Liver (tissue), 3 donors: ENCODE data around the gene PPDPF.

Source experiments
- EGR1 ChIP-seq, 2 donors: IDR thresholded peaks; 2 replicates each; pipeline ENCODE4 v1.6.1; 2016 to 2018; ENCODE audit warnings: antibody characterized with exemption in 2 of 2, low read depth in 2 of 2
- FOXA1 ChIP-seq: IDR thresholded peaks from 2 replicates; pipeline ENCODE4 v1.6.1; 2016; ENCODE audit warnings: antibody characterized with exemption
- HNF4A ChIP-seq, 2 donors: conservative IDR thresholded peaks; 2 replicates each; pipeline ENCODE4 v1.6.1; 2016; ENCODE audit warnings: antibody characterized with exemption in 2 of 2, mild to moderate bottlenecking in 2 of 2
- JUND ChIP-seq, 2 donors: IDR thresholded peaks; 2 replicates each; pipeline ENCODE4 v1.6.1; 2016; ENCODE audit warnings: antibody characterized with exemption in 2 of 2
- MAX ChIP-seq: IDR thresholded peaks from 2 replicates; pipeline ENCODE4 v1.6.1; 2016; ENCODE audit warnings: antibody characterized with exemption
- RAD21 ChIP-seq, 2 donors: IDR thresholded peaks; 2 replicates each; pipeline ENCODE4 v1.6.1; 2016; ENCODE audit warnings: antibody characterized with exemption in 2 of 2, mild to moderate bottlenecking in 2 of 2
- REST ChIP-seq: IDR thresholded peaks from 2 replicates; pipeline ENCODE4 v1.6.1; 2016; ENCODE audit warnings: antibody characterized with exemption, mild to moderate bottlenecking
- RXRA ChIP-seq, 2 donors: IDR thresholded peaks; 2 replicates each; pipeline ENCODE4 v1.6.1; 2017 to 2018; ENCODE audit warnings: antibody characterized with exemption in 2 of 2, mild to moderate bottlenecking in 1 of 2
- SP1 ChIP-seq: IDR thresholded peaks from 2 replicates; pipeline ENCODE4 v1.6.1; 2018; ENCODE audit warnings: antibody characterized with exemption, mild to moderate bottlenecking
- TAF1 ChIP-seq: conservative IDR thresholded peaks from 2 replicates; pipeline ENCODE4 v1.6.1; 2016; ENCODE audit warnings: antibody characterized with exemption, mild to moderate bottlenecking
- YY1 ChIP-seq: IDR thresholded peaks from 2 replicates; pipeline ENCODE4 v1.6.1; 2016; ENCODE audit warnings: antibody characterized with exemption, mild to moderate bottlenecking
- TF ChIP-seq, protein P1 (sequence below): fragments of 150-350 bp; IDR thresholded peaks from 2 replicates; pipeline ENCODE4 v1.5.1; 2017; ENCODE audit warnings: improper control_type of control experiment, low read depth, low read length; ENCODE audit not compliant: missing input control
- TF ChIP-seq, protein P2 (sequence below): IDR thresholded peaks from 2 replicates; pipeline ENCODE4 v1.6.1; 2016; ENCODE audit warnings: antibody characterized with exemption
- donor health status: healthy.
- donor health status: healthy.

- TF ChIP-seq, protein P1, sequence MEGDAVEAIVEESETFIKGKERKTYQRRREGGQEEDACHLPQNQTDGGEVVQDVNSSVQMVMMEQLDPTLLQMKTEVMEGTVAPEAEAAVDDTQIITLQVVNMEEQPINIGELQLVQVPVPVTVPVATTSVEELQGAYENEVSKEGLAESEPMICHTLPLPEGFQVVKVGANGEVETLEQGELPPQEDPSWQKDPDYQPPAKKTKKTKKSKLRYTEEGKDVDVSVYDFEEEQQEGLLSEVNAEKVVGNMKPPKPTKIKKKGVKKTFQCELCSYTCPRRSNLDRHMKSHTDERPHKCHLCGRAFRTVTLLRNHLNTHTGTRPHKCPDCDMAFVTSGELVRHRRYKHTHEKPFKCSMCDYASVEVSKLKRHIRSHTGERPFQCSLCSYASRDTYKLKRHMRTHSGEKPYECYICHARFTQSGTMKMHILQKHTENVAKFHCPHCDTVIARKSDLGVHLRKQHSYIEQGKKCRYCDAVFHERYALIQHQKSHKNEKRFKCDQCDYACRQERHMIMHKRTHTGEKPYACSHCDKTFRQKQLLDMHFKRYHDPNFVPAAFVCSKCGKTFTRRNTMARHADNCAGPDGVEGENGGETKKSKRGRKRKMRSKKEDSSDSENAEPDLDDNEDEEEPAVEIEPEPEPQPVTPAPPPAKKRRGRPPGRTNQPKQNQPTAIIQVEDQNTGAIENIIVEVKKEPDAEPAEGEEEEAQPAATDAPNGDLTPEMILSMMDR, result no peak
- TF ChIP-seq FOXA1 (no peak), MAX (no peak), EGR1 (IDR thresholded peaks at IDR 0.05; ENCODE audit: low read depth in 2 of 2) (no peak), SP1 (no peak), REST (no peak), JUND (IDR thresholded peaks at IDR 0.05) (no peak), RAD21 (IDR thresholded peaks at IDR 0.05) (no peak), RXRA (IDR thresholded peaks at IDR 0.05) (no peak), YY1 (no peak), TAF1 (no peak), HNF4A (conservative IDR thresholded peaks at IDR 0.05) (no peak)
- TF ChIP-seq, protein P2, sequence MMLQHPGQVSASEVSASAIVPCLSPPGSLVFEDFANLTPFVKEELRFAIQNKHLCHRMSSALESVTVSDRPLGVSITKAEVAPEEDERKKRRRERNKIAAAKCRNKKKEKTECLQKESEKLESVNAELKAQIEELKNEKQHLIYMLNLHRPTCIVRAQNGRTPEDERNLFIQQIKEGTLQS, result no peak
Observed at GRCh38 chr20:63482021-63482587, 38.5 kb upstream of the PPDPF start.
